ENCODE data around the gene CARS2. TPM values are rescaled to one million over a fixed set of nuclear protein-coding genes. Genes with fewer than 3 reads are reported as not detected.

CARS2 gene
- total RNA-seq, 2 experiments from 2014 or later: 54.6 to 59.3 TPM

- Mint-ChIP-seq H3K27me3 (no peaks in the 10 kb centered on the region), H3K27ac (peak overlapping the region; percentile 64), H3K4me1 (ENCODE audit: low read depth) (peaks cover 24% of the 10 kb centered on the region), H3K36me3 (peaks cover 20% of the 10 kb centered on the region), H3K4me3 (no peak overlapping the region), H3K9me3 (no peaks in the 10 kb centered on the region)
- DNase-seq: no peak
- ChIA-PET CTCF (interaction anchor here (1.1 kb wide), 1 partner anchor 11 kb away, joined by 3 read pairs; no protein-coding TSS in a partner anchor), POLR2A (no interaction called here)
- intact Hi-C loops (cut with micrococcal nuclease): no loop called here
Measured at GRCh38 chr13:110628952-110629701, 76.8 kb downstream of the CARS2 start.

DNA sequence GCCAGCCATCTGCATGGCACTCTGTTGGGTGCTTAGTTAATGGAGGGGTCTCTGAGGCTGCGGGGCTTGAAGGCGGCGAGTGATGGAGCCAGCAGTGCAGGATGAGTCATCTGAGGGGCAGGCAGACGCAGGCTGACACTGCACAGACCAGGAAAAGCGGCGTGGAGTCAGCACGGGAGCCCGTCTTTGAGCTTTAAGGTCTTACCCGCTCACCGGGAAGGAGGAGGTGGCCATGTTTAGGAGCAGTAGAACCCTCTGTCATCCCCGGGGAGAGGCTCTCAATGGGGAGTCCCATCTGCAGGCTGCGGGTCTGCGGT is 77.5 kb downstream of the CARS2 start:
- CTCF ChIA-PET: no interaction called here
- peak overlapping the region; percentile 35 for H3K27ac Mint-ChIP-seq
- no peak for DNase-seq

DNA sequence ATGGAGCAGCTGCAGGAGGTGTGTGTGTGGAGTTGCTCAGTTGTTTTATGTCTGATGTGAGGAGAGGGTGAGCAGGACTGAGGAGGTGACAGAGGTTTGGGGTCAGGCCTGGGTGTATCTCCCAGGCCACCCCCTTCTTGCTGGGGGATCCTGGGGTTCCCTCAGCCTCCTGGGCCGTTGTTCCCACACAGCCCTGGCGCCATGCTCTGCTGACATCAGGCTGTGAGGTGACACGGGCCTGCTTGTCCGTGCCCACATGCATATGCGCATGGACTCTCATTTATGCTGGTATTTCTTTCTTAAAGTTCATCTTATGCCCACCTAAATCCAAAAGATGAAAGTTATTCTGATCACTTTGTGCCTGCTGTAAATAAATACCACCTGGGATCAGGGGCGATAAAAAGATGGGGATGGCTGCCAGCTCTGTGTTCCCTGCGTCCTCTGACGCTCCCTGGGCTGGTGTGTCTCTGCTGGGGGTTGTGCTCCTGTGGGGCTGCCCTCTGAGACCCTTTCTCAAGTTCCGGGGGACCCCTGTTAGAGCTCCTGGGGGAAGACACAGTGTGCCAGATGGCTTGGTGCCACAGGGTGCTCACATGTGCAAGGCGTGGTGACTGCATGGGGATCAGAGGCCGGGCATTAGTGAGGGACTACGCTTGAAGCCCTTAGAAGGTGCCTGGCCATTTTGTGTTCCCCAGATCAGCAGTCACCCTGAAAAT is 78.0 kb downstream of the CARS2 start:
- Mint-ChIP-seq H3K27ac (no peak overlapping the region), H3K36me3 (peaks cover 21% of the 10 kb centered on the region), H3K4me3 (no peak overlapping the region), H3K27me3 (no peaks in the 10 kb centered on the region), H3K4me1 (ENCODE audit: low read depth) (peaks cover 24% of the 10 kb centered on the region), H3K9me3 (no peaks in the 10 kb centered on the region)
- ChIA-PET POLR2A (interaction anchor here (0.6 kb wide), 1 partner anchor 12 kb away, joined by 3 read pairs; no protein-coding TSS in a partner anchor), CTCF (no interaction called here)
- intact Hi-C loops (cut with micrococcal nuclease): no loop called here
- DNase-seq: no peak

More for the DNA sequence above, 77.5 kb downstream of the CARS2 start:
- POLR2A ChIA-PET: interaction anchor here (0.6 kb wide), 1 partner anchor 12 kb away, joined by 3 read pairs; no protein-coding TSS in a partner anchor
- Mint-ChIP-seq H3K4me1 (ENCODE audit: low read depth) (peaks cover 24% of the 10 kb centered on the region), H3K36me3 (peaks cover 20% of the 10 kb centered on the region), H3K27me3 (no peaks in the 10 kb centered on the region), H3K4me3 (no peak overlapping the region), H3K9me3 (no peaks in the 10 kb centered on the region)
- intact Hi-C loops (cut with micrococcal nuclease): no loop called here

DNA sequence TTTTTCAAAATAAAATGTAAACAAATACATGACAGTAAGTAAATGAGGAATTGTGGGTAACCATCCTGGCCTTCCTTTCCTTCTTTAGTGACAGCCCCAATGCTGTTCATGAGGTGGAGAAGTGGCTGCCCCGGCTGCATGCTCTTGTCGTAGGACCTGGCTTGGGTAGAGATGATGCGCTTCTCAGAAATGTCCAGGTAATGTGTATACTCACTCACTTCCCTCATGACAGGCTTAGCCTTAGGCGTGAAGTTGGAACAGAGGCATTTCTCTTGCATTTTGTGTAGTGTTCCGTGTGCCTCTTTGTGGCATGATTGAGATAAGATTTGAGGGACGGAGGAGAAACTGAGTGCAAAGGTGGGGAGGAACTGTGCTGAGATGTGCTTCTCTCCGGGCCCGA is 78.6 kb downstream of the CARS2 start:
- intact Hi-C loops (cut with micrococcal nuclease): no loop called here
- Mint-ChIP-seq H3K27ac (no peak overlapping the region), H3K4me1 (ENCODE audit: low read depth) (peaks cover 30% of the 10 kb centered on the region), H3K27me3 (no peaks in the 10 kb centered on the region), H3K4me3 (no peak overlapping the region), H3K9me3 (no peaks in the 10 kb centered on the region), H3K36me3 (peaks cover 27% of the 10 kb centered on the region)
- CTCF ChIA-PET: no interaction called here
- no peak for DNase-seq
- POLR2A ChIA-PET: no interaction called here

DNA sequence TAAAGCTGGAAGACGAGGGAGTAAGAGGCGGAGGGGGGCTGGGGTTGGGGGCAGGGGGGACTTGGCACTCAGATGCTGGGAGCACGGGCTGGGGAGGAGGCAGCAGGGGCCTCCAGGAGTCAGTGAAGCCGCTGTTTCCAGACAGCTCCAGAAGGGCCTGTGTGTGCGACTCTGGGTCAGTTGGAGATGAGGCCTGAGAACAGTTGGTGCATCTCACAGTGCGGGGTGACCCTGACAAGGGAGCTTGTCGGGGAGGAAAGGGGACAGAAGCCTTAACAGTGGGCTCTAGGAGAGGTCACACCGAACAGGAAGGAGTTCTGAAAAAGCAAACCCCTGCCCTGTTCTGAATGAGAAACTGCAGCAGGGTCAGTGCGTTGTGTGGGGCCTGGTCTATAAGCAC is 79.4 kb downstream of the CARS2 start:
- CTCF ChIA-PET: no interaction called here
- Mint-ChIP-seq H3K9me3 (no peaks in the 10 kb centered on the region), H3K4me1 (ENCODE audit: low read depth) (peaks cover 34% of the 10 kb centered on the region), H3K27me3 (no peaks in the 10 kb centered on the region), H3K4me3 (no peak overlapping the region), H3K27ac (no peak overlapping the region), H3K36me3 (peaks cover 28% of the 10 kb centered on the region)
- POLR2A ChIA-PET: no interaction called here
- intact Hi-C loops (cut with micrococcal nuclease): no loop called here
- no peak for DNase-seq

- ChIA-PET POLR2A (no interaction called here), CTCF (no interaction called here)
- no peaks in the 10 kb centered on the region for H3K9me3 Mint-ChIP-seq
Measured at GRCh38 chr13:110625771-110626321, 80.1 kb downstream of the CARS2 start.

GRCh38 chr13:110624766-110625756 is 80.9 kb downstream of the CARS2 start:
- POLR2A ChIA-PET: no interaction called here
- intact Hi-C loops (cut with micrococcal nuclease): no loop called here
- no peaks in the 10 kb centered on the region for H3K27me3 Mint-ChIP-seq
- no peak overlapping the region for H3K4me3 Mint-ChIP-seq
- CTCF ChIA-PET: no interaction called here
- peak overlapping the region; percentile 9 for H3K27ac Mint-ChIP-seq
- peaks cover 36% of the 10 kb centered on the region for H3K4me1 Mint-ChIP-seq (ENCODE audit: low read depth)
- peaks cover 28% of the 10 kb centered on the region for H3K36me3 Mint-ChIP-seq
- no peaks in the 10 kb centered on the region for H3K9me3 Mint-ChIP-seq
- DNase-seq: no peak

More at GRCh38 chr13:110625771-110626321, 80.1 kb downstream of the CARS2 start:
- H3K4me3 Mint-ChIP-seq: no peak overlapping the region
- H3K27me3 Mint-ChIP-seq: no peaks in the 10 kb centered on the region
- H3K36me3 Mint-ChIP-seq: peaks cover 28% of the 10 kb centered on the region
- peaks cover 33% of the 10 kb centered on the region for H3K4me1 Mint-ChIP-seq (ENCODE audit: low read depth)
- intact Hi-C loops (cut with micrococcal nuclease): no loop called here
- peak overlapping the region; percentile 9 for H3K27ac Mint-ChIP-seq
- DNase-seq: no peak

- peaks cover 12% of the 10 kb centered on the region for H3K36me3 Mint-ChIP-seq
- no peaks in the 10 kb centered on the region for H3K27me3 Mint-ChIP-seq
- DNase-seq: no peak
- ChIA-PET CTCF (interaction anchor here (1.2 kb wide), 1 partner anchor 165 kb away, joined by 3 read pairs; no protein-coding TSS in a partner anchor), POLR2A (no interaction called here)
- intact Hi-C loops (cut with micrococcal nuclease): no loop called here
- no peak overlapping the region for H3K27ac Mint-ChIP-seq
- H3K4me3 Mint-ChIP-seq: no peak overlapping the region
- H3K4me1 Mint-ChIP-seq (ENCODE audit: low read depth): peaks cover 45% of the 10 kb centered on the region
- H3K9me3 Mint-ChIP-seq: no peaks in the 10 kb centered on the region
Measured at GRCh38 chr13:110620596-110620995, 85.3 kb downstream of the CARS2 start.

GRCh38 chr13:110618780-110619179 is 87.1 kb downstream of the CARS2 start:
- peaks cover 48% of the 10 kb centered on the region for H3K4me1 Mint-ChIP-seq (ENCODE audit: low read depth)
- DNase-seq: no peak
- POLR2A ChIA-PET: no interaction called here
- H3K4me3 Mint-ChIP-seq: no peak overlapping the region
- intact Hi-C loops (cut with micrococcal nuclease): loop anchor here (5.0 to 10.0 kb wide), 4 partner anchors 56 to 831 kb away; partner anchors contain the start of genes IRS2 and RAB20
- H3K27ac Mint-ChIP-seq: no peak overlapping the region
- no peaks in the 10 kb centered on the region for H3K27me3 Mint-ChIP-seq
- CTCF ChIA-PET: interaction anchor here (1.0 to 1.5 kb wide), 3 partner anchors 11 to 163 kb away, joined by 3 to 5 read pairs (median 4); no protein-coding TSS in a partner anchor
- peaks cover 15% of the 10 kb centered on the region for H3K36me3 Mint-ChIP-seq
- H3K9me3 Mint-ChIP-seq: peaks cover 2% of the 10 kb centered on the region

DNA sequence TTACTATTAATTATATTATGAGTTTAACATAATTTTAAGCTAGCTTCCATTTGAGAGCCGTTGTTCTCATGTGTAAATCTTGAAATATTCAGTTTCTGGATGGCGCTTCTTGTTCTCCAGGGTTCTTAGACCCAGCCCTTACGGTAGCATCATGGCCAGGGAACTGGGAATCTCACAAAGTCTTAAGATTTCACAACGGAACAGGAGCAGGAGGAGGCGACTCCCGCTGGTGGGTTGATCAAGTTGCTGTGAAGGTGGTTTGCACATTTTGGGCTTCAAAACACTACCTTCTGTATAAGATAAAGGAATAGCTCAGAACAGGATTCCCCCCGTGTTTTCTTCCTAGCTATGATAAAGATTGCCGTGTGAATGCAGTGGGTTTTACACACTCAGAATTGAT is 87.7 kb downstream of the CARS2 start:
- ChIA-PET POLR2A (no interaction called here), CTCF (interaction anchor here (1.0 to 1.5 kb wide), 3 partner anchors 12 to 162 kb away, joined by 3 to 5 read pairs (median 4); no protein-coding TSS in a partner anchor)
- Mint-ChIP-seq H3K27me3 (no peaks in the 10 kb centered on the region), H3K9me3 (peaks cover 4% of the 10 kb centered on the region), H3K27ac (no peak overlapping the region), H3K4me3 (no peak overlapping the region), H3K4me1 (ENCODE audit: low read depth) (peaks cover 48% of the 10 kb centered on the region), H3K36me3 (peaks cover 15% of the 10 kb centered on the region)
- intact Hi-C loops (cut with micrococcal nuclease): loop anchor here (5.0 to 10.0 kb wide), 4 partner anchors 56 to 831 kb away; partner anchors contain the start of genes IRS2 and RAB20
- no peak for DNase-seq

- H3K27ac Mint-ChIP-seq: no peak overlapping the region
- no peak for DNase-seq
- peaks cover 43% of the 10 kb centered on the region for H3K4me1 Mint-ChIP-seq (ENCODE audit: low read depth)
- no peak overlapping the region for H3K4me3 Mint-ChIP-seq
- peaks cover 4% of the 10 kb centered on the region for H3K9me3 Mint-ChIP-seq
- POLR2A ChIA-PET: no interaction called here
- intact Hi-C loops (cut with micrococcal nuclease): loop anchor here (5.0 to 10.0 kb wide), 4 partner anchors 55 to 830 kb away; partner anchors contain the start of genes IRS2 and RAB20
- peaks cover 9% of the 10 kb centered on the region for H3K36me3 Mint-ChIP-seq
- CTCF ChIA-PET: interaction anchor here (1.0 to 1.5 kb wide), 3 partner anchors 12 to 162 kb away, joined by 3 to 5 read pairs (median 4); no protein-coding TSS in a partner anchor
- no peaks in the 10 kb centered on the region for H3K27me3 Mint-ChIP-seq
Measured at GRCh38 chr13:110617321-110618072, 88.4 kb downstream of the CARS2 start.
